Measurements from ENCODE around the gene LRRC45.
A peak's percentile ranks its signal among the peaks of the same experiment; 100 is the strongest.

Gene LRRC45

GRCh38 chr17:82062076-82062983 lies 39.2 kb downstream of the LRRC45 start:
- no peaks in the 10 kb centered on the region for H3K4me1 ChIP-seq
- H3K4me3 ChIP-seq (ENCODE audit: low read depth, low read length): no peak overlapping the region
- H3K9me3 ChIP-seq: no peaks in the 10 kb centered on the region
- DNase-seq: no peak
- H3K27me3 ChIP-seq: no peaks in the 10 kb centered on the region
- H3K36me3 ChIP-seq: peaks cover 69% of the 10 kb centered on the region
- no peak for TF ChIP-seq CTCF (IDR thresholded peaks at IDR 0.05; ENCODE audit: low read depth, low read length)

GRCh38 chr17:82062984-82063368 lies 39.9 kb downstream of the LRRC45 start:
- no peak for DNase-seq
- TF ChIP-seq CTCF (IDR thresholded peaks at IDR 0.05; ENCODE audit: low read depth, low read length): no peak
- peaks cover 62% of the 10 kb centered on the region for H3K36me3 ChIP-seq

GRCh38 chr17:82063424-82064415 lies 40.6 kb downstream of the LRRC45 start:
- H3K9me3 ChIP-seq: no peaks in the 10 kb centered on the region
- no peak for TF ChIP-seq CTCF (IDR thresholded peaks at IDR 0.05; ENCODE audit: low read depth, low read length)
- DNase-seq: no peak
- H3K27me3 ChIP-seq: no peaks in the 10 kb centered on the region
- H3K4me3 ChIP-seq (ENCODE audit: low read depth, low read length): peak overlapping the region; percentile 93
- H3K4me1 ChIP-seq: no peaks in the 10 kb centered on the region
- peaks cover 56% of the 10 kb centered on the region for H3K36me3 ChIP-seq

More at GRCh38 chr17:82062984-82063368, 39.9 kb downstream of the LRRC45 start:
- Histone ChIP-seq H3K9me3 (no peaks in the 10 kb centered on the region), H3K4me1 (no peaks in the 10 kb centered on the region), H3K27me3 (no peaks in the 10 kb centered on the region), H3K4me3 (ENCODE audit: low read depth, low read length) (no peak overlapping the region)

- no peaks in the 10 kb centered on the region for H3K27me3 ChIP-seq
- H3K36me3 ChIP-seq: peaks cover 47% of the 10 kb centered on the region
- no peak for DNase-seq
Observed at GRCh38 chr17:82064433-82065192, 41.5 kb downstream of the LRRC45 start.

GRCh38 chr17:82065193-82065637 lies 42.1 kb downstream of the LRRC45 start:
- Histone ChIP-seq H3K36me3 (peaks cover 41% of the 10 kb centered on the region), H3K9me3 (no peaks in the 10 kb centered on the region), H3K27me3 (no peaks in the 10 kb centered on the region), H3K4me3 (ENCODE audit: low read depth, low read length) (peak overlapping the region; percentile 93), H3K4me1 (no peaks in the 10 kb centered on the region)
- no peak for DNase-seq
- no peak for TF ChIP-seq CTCF (IDR thresholded peaks at IDR 0.05; ENCODE audit: low read depth, low read length)

More at GRCh38 chr17:82064433-82065192, 41.5 kb downstream of the LRRC45 start:
- H3K9me3 ChIP-seq: no peaks in the 10 kb centered on the region
- no peaks in the 10 kb centered on the region for H3K4me1 ChIP-seq
- H3K4me3 ChIP-seq (ENCODE audit: low read depth, low read length): peak overlapping the region; percentile 93
- no peak for TF ChIP-seq CTCF (IDR thresholded peaks at IDR 0.05; ENCODE audit: low read depth, low read length)
